Upper lobe of left lung (tissue), 6 donors: Measurements from ENCODE around the gene CBX8. TPM values are rescaled to one million over a fixed set of nuclear protein-coding genes. Genes with fewer than 3 reads are reported as not detected.
A peak's percentile ranks its signal among the peaks of the same experiment; 100 is the strongest.

Experiments
- ATAC-seq, 2 donors: fragments of 200-7000 bp; cut with Tn5 transposase; one replicate each; pipeline ENCODE4 v1.9.1; 2022; ENCODE audit warnings: mild to moderate bottlenecking in 2 of 2, moderate library complexity in 2 of 2; ENCODE audit not compliant: low FRiP score in 2 of 2
- DNase-seq, 2 donors: peaks; one replicate each; pipeline ENCODE4 v3.0.0-alpha.2; 2019 to 2020
- H3K27ac ChIP-seq, 4 donors: fragments of 200-600 bp; sonication (generic); one replicate each; pipeline ENCODE4 v1.5.1; 2016 to 2019
- H3K27me3 ChIP-seq, 4 donors: fragments of 200-600 bp; sonication (generic); one replicate each; pipeline ENCODE4 v1.5.1; 2017 to 2019
- H3K36me3 ChIP-seq, 4 donors: fragments of 200-600 bp; sonication (generic); one replicate each; pipeline ENCODE4 v1.5.1; 2016 to 2019
- H3K4me1 ChIP-seq, 4 donors: fragments of 200-600 bp; sonication (generic); one replicate each; pipeline ENCODE4 v1.5.1; 2018 to 2019
- H3K4me3 ChIP-seq, 4 donors: fragments of 200-600 bp; sonication (generic); one replicate each; pipeline ENCODE4 v1.5.1; 2017 to 2019; ENCODE audit warnings: mild to moderate bottlenecking in 2 of 4, moderate library complexity in 1 of 4
- H3K9me3 ChIP-seq, 4 donors: fragments of 200-600 bp; sonication (generic); one replicate each; pipeline ENCODE4 v1.5.1; 2018 to 2019
- CTCF ChIP-seq, 6 experiments: fragments of 450-650 bp in 4 of 6; fragments of 200-600 bp in 2 of 6; sonication (generic) in 2 of 6; IDR thresholded peaks; one replicate each; pipeline ENCODE4 v1.5.1; 2016 to 2019; ENCODE audit warnings: antibody characterized with exemption in 6 of 6
- EP300 ChIP-seq, 4 donors: sonication (generic); formaldehyde crosslinking; IDR thresholded peaks; one replicate each; pipeline ENCODE4 v1.5.1; 2017; ENCODE audit warnings: antibody characterized with exemption in 4 of 4, control low read depth in 2 of 4
- POLR2A ChIP-seq, 4 donors: fragments of 450-650 bp; IDR thresholded peaks; one replicate each; pipeline ENCODE4 v1.5.1; 2016 to 2017; ENCODE audit warnings: antibody characterized with exemption in 4 of 4, mild to moderate bottlenecking in 2 of 4
- POLR2AphosphoS5 ChIP-seq, 2 donors: sonication (generic); formaldehyde crosslinking; IDR thresholded peaks; one replicate each; pipeline ENCODE4 v1.5.1; 2017; ENCODE audit warnings: antibody characterized with exemption in 2 of 2
- WGBS, 2 donors: methylation state at CpG; one replicate each; pipeline ENCODE4 v1.1.5; 2017 to 2018; 5-methylcytosine and 5-hydroxymethylcytosine counted together
- total RNA-seq, 6 donors: library from RNA; depleted of rRNA in 4 of 6; stranded (reverse); fragments of >200 nt in 4 of 6; gene quantifications; one replicate each; pipeline versions ENCODE4 v1.1.0 to v1.2.1, GENCODE V29; 2016 to 2021
- donor health status: DM: no; HTN: no; CAD: no; lungs with moderate emphysema.
- donor health status: DM: no; HTN: yes; CAD: no; lungs with severe emphysema.

The CBX8 gene
- total RNA-seq, 6 donors from 2014 or later = 2.0 to 16.8 (median 8.8) TPM

- H3K9me3 ChIP-seq = no peaks in the 10 kb centered on the region
- TF ChIP-seq CTCF (IDR thresholded peaks at IDR 0.05) (no peak), POLR2AphosphoS5 (IDR thresholded peaks at IDR 0.05) (no peak), EP300 (IDR thresholded peaks at IDR 0.05) (no peak), POLR2A (IDR thresholded peaks at IDR 0.05) (no peak)
- ATAC-seq (no peak), DNase-seq (no peak)
- no peak overlapping the region for H3K4me3 ChIP-seq
- H3K36me3 ChIP-seq = peaks cover 9 to 28% (median 19%) of the 10 kb centered on the region in 4 donors
- H3K4me1 ChIP-seq = peaks cover 61 to 83% (median 70%) of the 10 kb centered on the region in 4 donors
- WGBS, 2 donors = 78 to 80% methylated on average over 9 to 13 of the region's 13 CpGs
- H3K27ac ChIP-seq = no peak overlapping the region
- H3K27me3 ChIP-seq = peaks cover 0 to 9% (median 3%) of the 10 kb centered on the region in 4 donors
Observed at GRCh38 chr17:79835470-79835899, 38.6 kb upstream of the CBX8 start.

- H3K4me3 ChIP-seq = no peak overlapping the region
- H3K4me1 ChIP-seq = peaks cover 56 to 80% (median 65%) of the 10 kb centered on the region in 4 donors
- DNase-seq = peak in 1 of 2 donors; percentile 88
Observed at GRCh38 chr17:79834565-79835469, 37.9 kb upstream of the CBX8 start.

GRCh38 chr17:79833744-79834564 is 37.1 kb upstream of the CBX8 start:
- peaks cover 9 to 28% (median 19%) of the 10 kb centered on the region in 4 donors for H3K36me3 ChIP-seq
- no peak overlapping the region for H3K4me3 ChIP-seq
- H3K27me3 ChIP-seq = no peaks in the 10 kb centered on the region
- H3K4me1 ChIP-seq = peaks cover 60 to 85% (median 68%) of the 10 kb centered on the region in 4 donors
- no peak for TF ChIP-seq CTCF (IDR thresholded peaks at IDR 0.05)
- no peak for TF ChIP-seq POLR2AphosphoS5 (IDR thresholded peaks at IDR 0.05)
- TF ChIP-seq POLR2A (IDR thresholded peaks at IDR 0.05) = no peak
- no peak for TF ChIP-seq EP300 (IDR thresholded peaks at IDR 0.05)
- no peak overlapping the region for H3K27ac ChIP-seq
- H3K9me3 ChIP-seq = no peaks in the 10 kb centered on the region
- DNase-seq (peak in 1 of 2 donors; percentile 83), ATAC-seq (no peak)
- 89 to 93% methylated on average over 70 to 82 of the region's 83 CpGs for WGBS, 2 donors

More at GRCh38 chr17:79834565-79835469, 37.9 kb upstream of the CBX8 start:
- WGBS, 2 donors = 88 to 91% methylated on average over 51 to 60 of the region's 61 CpGs
- Histone ChIP-seq H3K36me3 (peaks cover 9 to 28% (median 19%) of the 10 kb centered on the region in 4 donors), H3K27ac (no peak overlapping the region), H3K9me3 (no peaks in the 10 kb centered on the region), H3K27me3 (peaks cover 0 to 3% (median 0%) of the 10 kb centered on the region in 4 donors)
- TF ChIP-seq CTCF (IDR thresholded peaks at IDR 0.05) (peak; percentile 55 to 79 (median 70)), EP300 (IDR thresholded peaks at IDR 0.05) (no peak), POLR2A (IDR thresholded peaks at IDR 0.05) (no peak)
- ATAC-seq = no peak

GRCh38 chr17:79833110-79833450 is 36.2 kb upstream of the CBX8 start:
- H3K36me3 ChIP-seq = peaks cover 9 to 28% (median 19%) of the 10 kb centered on the region in 4 donors
- no peak for TF ChIP-seq POLR2AphosphoS5 (IDR thresholded peaks at IDR 0.05)
- TF ChIP-seq POLR2A (IDR thresholded peaks at IDR 0.05) = no peak
- TF ChIP-seq CTCF (IDR thresholded peaks at IDR 0.05) = no peak
- no peak for TF ChIP-seq EP300 (IDR thresholded peaks at IDR 0.05)
- H3K4me3 ChIP-seq = peak overlapping the region in 1 of 4 donors; percentile 43
- no peaks in the 10 kb centered on the region for H3K27me3 ChIP-seq
- ATAC-seq = no peak
- no peak overlapping the region for H3K27ac ChIP-seq
- 75 to 87% methylated on average over 7 of the region's 7 CpGs for WGBS, 2 donors
- DNase-seq = no peak
- peaks cover 61 to 88% (median 67%) of the 10 kb centered on the region in 4 donors for H3K4me1 ChIP-seq
- no peaks in the 10 kb centered on the region for H3K9me3 ChIP-seq
